Ovary (tissue), 3 donors: ENCODE data around the gene ALOX5.

ENCODE experiments used
- CTCF ChIP-seq, 3 donors: fragments of 450-650 bp in 2 of 3; fragments of 200-600 bp in 1 of 3; IDR thresholded peaks; one replicate each; pipeline versions ENCODE4 v1.5.1 to v1.8.0; 2016 to 2022; ENCODE audit warnings: antibody characterized with exemption in 3 of 3, mild to moderate bottlenecking in 1 of 3
- POLR2A ChIP-seq: fragments of 450-650 bp; IDR thresholded peaks from one replicate; pipeline ENCODE4 v1.6.1; 2017; ENCODE audit warnings: antibody characterized with exemption, mild to moderate bottlenecking, moderate library complexity
- donor health status: DM: no; HTN: no; CAD: no.

- TF ChIP-seq CTCF (IDR thresholded peaks at IDR 0.05) (no peak), POLR2A (no peak)
Measured at GRCh38 chr10:45372251-45372951, 1.6 kb upstream of the ALOX5 start.
